DND-41 (cell line): ENCODE data around the gene NUTF2.

Experiments used
- ATAC-seq: fragments of 200-7000 bp; cut with Tn5 transposase; 3 replicates; pipeline ENCODE4 v1.9.1; 2021; ENCODE audit warnings: low read depth; ENCODE audit not compliant: insufficient read depth
- DNase-seq: peaks from one replicate; pipeline ENCODE4 v3.0.0-alpha.2; 2020
- H2AFZ ChIP-seq: 2 replicates; pipeline ENCODE4 v1.6.0; 2012; ENCODE audit warnings: low read depth, low read length
- H3K27ac ChIP-seq: 2 replicates; pipeline ENCODE4 v1.5.1; 2012; ENCODE audit warnings: low read length, inconsistent platforms
- H3K27me3 ChIP-seq: fragments of 200-600 bp; sonication (generic); 2 replicates; pipeline ENCODE4 v1.6.0; 2012; ENCODE audit warnings: low read length, mild to moderate bottlenecking, inconsistent platforms; ENCODE audit not compliant: insufficient read depth, poor library complexity
- H3K36me3 ChIP-seq: 2 replicates; pipeline ENCODE4 v1.5.1; 2012; ENCODE audit warnings: low read length, inconsistent platforms; ENCODE audit not compliant: insufficient read depth
- H3K4me1 ChIP-seq: 2 replicates; pipeline ENCODE4 v1.5.1; 2012; ENCODE audit warnings: mild to moderate bottlenecking, low read length; ENCODE audit not compliant: insufficient read depth
- H3K4me2 ChIP-seq: 2 replicates; pipeline ENCODE4 v1.6.0; 2012; ENCODE audit warnings: mild to moderate bottlenecking, moderate library complexity, low read length, inconsistent platforms; ENCODE audit not compliant: insufficient read depth
- H3K4me3 ChIP-seq, 2 experiments: fragments of 200-600 bp in 1 of 2; shearing (Covaris generic) in 1 of 2; 2 replicates each; pipeline ENCODE4 v1.5.1; 2012 to 2016; ENCODE audit warnings: inconsistent platforms in 2 of 2, low read length in 2 of 2, mild to moderate bottlenecking in 2 of 2, low read depth in 1 of 2, moderate library complexity in 1 of 2
- H3K79me2 ChIP-seq: 2 replicates; pipeline ENCODE4 v1.6.0; 2012; ENCODE audit warnings: low read length, inconsistent platforms; ENCODE audit not compliant: insufficient read depth
- H3K9ac ChIP-seq: 2 replicates; pipeline ENCODE4 v1.6.0; 2012; ENCODE audit warnings: low read depth, mild to moderate bottlenecking, inconsistent platforms, low read length, moderate library complexity
- H3K9me3 ChIP-seq: 2 replicates; pipeline ENCODE4 v1.5.1; 2012; ENCODE audit warnings: low read length, moderate library complexity, mild to moderate bottlenecking, inconsistent platforms; ENCODE audit not compliant: insufficient read depth, severe bottlenecking
- H4K20me1 ChIP-seq: 2 replicates; pipeline ENCODE4 v1.6.0; 2012; ENCODE audit warnings: low read length; ENCODE audit not compliant: insufficient read depth
- CTCF ChIP-seq: IDR thresholded peaks from 2 replicates; pipeline ENCODE4 v1.5.1; 2012; ENCODE audit warnings: borderline replicate concordance, low read length, moderate library complexity, mild to moderate bottlenecking; ENCODE audit not compliant: poor library complexity, severe bottlenecking; ENCODE audit errors: extremely low read depth
- EZH2 ChIP-seq: IDR thresholded peaks from 3 replicates; pipeline ENCODE4 v1.6.1; 2012; ENCODE audit warnings: borderline replicate concordance, low read depth, mild to moderate bottlenecking, moderate library complexity, low read length, inconsistent platforms; ENCODE audit not compliant: severe bottlenecking

Gene NUTF2

DNA sequence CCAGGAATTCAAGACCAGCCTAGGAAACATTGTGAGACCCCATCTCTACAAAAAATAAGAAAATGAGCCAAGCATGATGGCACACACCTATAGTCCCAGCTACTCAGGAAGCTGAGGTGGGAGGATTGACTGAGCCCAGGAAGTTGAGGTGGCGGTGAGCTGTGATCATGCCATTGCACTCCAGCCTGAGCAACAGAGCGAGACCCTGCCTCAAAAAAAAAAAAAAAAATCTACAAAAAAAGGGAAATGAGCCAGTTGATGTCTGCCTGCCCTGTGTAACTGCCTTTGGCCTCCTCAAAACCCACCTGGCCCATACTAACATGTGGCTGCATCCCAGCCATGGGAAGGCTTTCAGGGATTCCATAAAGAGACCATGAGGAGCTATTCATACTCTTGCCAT lies 44.9 kb upstream of the NUTF2 start:
- peaks cover 81% of the 10 kb centered on the region for H3K79me2 ChIP-seq
- H3K36me3 ChIP-seq, result peaks cover 53% of the 10 kb centered on the region
- no peak for TF ChIP-seq EZH2
- no peak for TF ChIP-seq CTCF
- H4K20me1 ChIP-seq, result peaks cover 6% of the 10 kb centered on the region; the same call in 1 of the 2 replicates
- peak; percentile 23 for DNase-seq
- H3K27me3 ChIP-seq, result no peaks in the 10 kb centered on the region
- H3K4me2 ChIP-seq, result no peak overlapping the region; the same call in 1 of the 2 replicates
- H3K9me3 ChIP-seq, result no peaks in the 10 kb centered on the region
- no peak overlapping the region for H3K4me3 ChIP-seq
- no peak overlapping the region for H2AFZ ChIP-seq
- ATAC-seq, result no peak
- no peak overlapping the region for H3K27ac ChIP-seq
- H3K9ac ChIP-seq, result no peak overlapping the region
- H3K4me1 ChIP-seq, result peaks cover 25% of the 10 kb centered on the region

GRCh38 chr16:67803894-67804293 lies 42.8 kb upstream of the NUTF2 start:
- Histone ChIP-seq H3K9me3 (no peaks in the 10 kb centered on the region), H3K79me2 (peaks cover 64% of the 10 kb centered on the region), H3K4me2 (no peak overlapping the region), H3K4me3 (no peak overlapping the region), H3K27ac (no peak overlapping the region), H4K20me1 (peaks cover 6% of the 10 kb centered on the region; the same call in 1 of the 2 replicates), H3K27me3 (no peaks in the 10 kb centered on the region), H3K36me3 (peaks cover 48% of the 10 kb centered on the region), H2AFZ (no peak overlapping the region), H3K4me1 (peaks cover 36% of the 10 kb centered on the region), H3K9ac (no peak overlapping the region)
- ATAC-seq, result no peak
- TF ChIP-seq CTCF (no peak), EZH2 (no peak)
- DNase-seq, result no peak

DNA sequence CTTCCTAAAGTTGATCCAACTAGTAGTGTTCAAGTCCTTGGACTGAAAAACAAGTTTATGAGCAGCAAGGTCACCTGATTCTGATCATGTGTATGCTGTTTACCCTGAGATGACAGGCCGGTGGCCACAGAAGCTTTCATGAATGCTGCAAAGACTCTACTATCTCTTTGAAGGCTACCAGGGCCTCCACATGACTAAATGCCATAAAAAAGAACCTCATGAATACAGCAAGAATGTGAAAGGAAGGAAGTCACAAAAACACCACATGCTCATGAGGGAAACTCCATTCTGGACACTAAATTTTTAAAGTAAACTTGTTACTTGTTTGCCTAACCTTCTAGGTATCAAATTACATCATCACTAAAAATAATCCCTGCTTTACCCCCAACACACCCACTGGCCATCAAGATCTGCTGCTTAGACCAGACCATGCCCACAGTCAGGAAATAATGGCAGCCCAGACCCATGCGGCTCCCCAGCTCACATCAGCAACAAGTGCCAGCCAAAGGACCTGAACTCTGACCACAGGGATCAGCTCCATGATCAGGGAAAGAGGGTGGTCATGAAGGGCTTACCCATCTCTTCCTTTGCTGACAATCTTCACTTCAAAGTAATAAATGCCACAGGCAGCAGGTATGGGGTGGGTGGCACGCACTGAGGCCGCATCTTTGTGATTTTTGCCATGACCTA lies 41.7 kb upstream of the NUTF2 start:
- H2AFZ ChIP-seq, result peak overlapping the region; percentile 82; the same call in 1 of the 2 replicates
- H3K36me3 ChIP-seq, result peaks cover 44% of the 10 kb centered on the region
- H3K27ac ChIP-seq, result peak overlapping the region; percentile 74; the same call in 1 of the 2 replicates

More for the DNA sequence above, 41.7 kb upstream of the NUTF2 start:
- peak overlapping the region; percentile 92 for H3K4me2 ChIP-seq
- H4K20me1 ChIP-seq, result peaks cover 5% of the 10 kb centered on the region; the same call in 1 of the 2 replicates
- no peak for ATAC-seq
- H3K4me3 ChIP-seq, result peak overlapping the region; percentile 86 to 91; a peak in 3 of 4 replicates
- no peaks in the 10 kb centered on the region for H3K27me3 ChIP-seq
- H3K79me2 ChIP-seq, result peaks cover 59% of the 10 kb centered on the region
- no peak for DNase-seq
- peak overlapping the region; percentile 78 for H3K9ac ChIP-seq
- peaks cover 36% of the 10 kb centered on the region for H3K4me1 ChIP-seq
- no peaks in the 10 kb centered on the region for H3K9me3 ChIP-seq
- TF ChIP-seq CTCF (no peak), EZH2 (no peak)
